OCI-LY1 (cell line): Measurements from ENCODE around the gene CLIC1.

Source experiments
- CTCF ChIP-seq: fragments of 200-600 bp; sonication (generic), shearing (Covaris generic); IDR thresholded peaks from 2 replicates; pipeline ENCODE4 v1.5.1; 2017; ENCODE audit warnings: mild to moderate bottlenecking, antibody characterized with exemption, low read length, moderate library complexity, mixed read lengths
- EZH2 ChIP-seq: fragments of 200-600 bp; sonication (generic), shearing (Covaris generic); IDR thresholded peaks from 2 replicates; pipeline ENCODE4 v1.8.0; 2017; ENCODE audit warnings: borderline replicate concordance, mixed run types, mild to moderate bottlenecking, antibody characterized with exemption, low read length, moderate library complexity, mixed read lengths

GRCh38 chr6:31779908-31780307 is 43.6 kb upstream of the CLIC1 start:
- no peak for TF ChIP-seq CTCF
- TF ChIP-seq EZH2 = no peak
